Neural cell (in vitro differentiated cells): Measurements from ENCODE around the gene SLC35E4. TPM values are rescaled to one million over a fixed set of nuclear protein-coding genes. Genes with fewer than 3 reads are reported as not detected.

ENCODE experiments used
- H2AFZ ChIP-seq: fragments of 200-600, 300-800 bp; sonication (generic), shearing (Covaris generic); 2 replicates; pipeline ENCODE4 v1.6.0; 2014; ENCODE audit warnings: low read depth, mild to moderate bottlenecking, antibody characterized with exemption, low read length, moderate library complexity
- H3F3A ChIP-seq: fragments of 200-600 bp; shearing (Covaris generic); 2 replicates; pipeline ENCODE4 v1.6.1; 2016; ENCODE audit warnings: mild to moderate bottlenecking, moderate library complexity, mixed read lengths, antibody characterized with exemption, low read length; ENCODE audit not compliant: insufficient read depth, poor library complexity, severe bottlenecking
- H3K27ac ChIP-seq: fragments of 200-600, 300-800 bp; sonication (generic), shearing (Covaris generic); 2 replicates; pipeline ENCODE4 v1.5.1; 2014; ENCODE audit warnings: mild to moderate bottlenecking, low read length, moderate library complexity
- H3K27me3 ChIP-seq: fragments of 300-800, 200-600 bp; sonication (generic), shearing (Covaris generic); 2 replicates; pipeline ENCODE4 v1.6.0; 2014; ENCODE audit warnings: mild to moderate bottlenecking, low read depth, low read length, moderate library complexity; ENCODE audit not compliant: insufficient read depth
- H3K36me3 ChIP-seq: fragments of 300-800, 200-600 bp; sonication (generic), shearing (Covaris generic); 2 replicates; pipeline ENCODE4 v1.5.1; 2014; ENCODE audit warnings: mild to moderate bottlenecking, antibody characterized with exemption, low read length, moderate library complexity; ENCODE audit not compliant: insufficient read depth
- H3K4me2 ChIP-seq: fragments of 300-800, 200-600 bp; sonication (generic), shearing (Covaris generic); 2 replicates; pipeline ENCODE4 v1.6.0; 2014; ENCODE audit warnings: mild to moderate bottlenecking, low read length
- H3K4me3 ChIP-seq: fragments of 300-800, 200-600 bp; sonication (generic), shearing (Covaris generic); 2 replicates; pipeline ENCODE4 v1.5.1; 2014; ENCODE audit warnings: mild to moderate bottlenecking, low read length, moderate library complexity
- H3K79me2 ChIP-seq: fragments of 200-600 bp; shearing (Covaris generic); replicated peaks from 2 replicates; pipeline ENCODE4 v1.6.0; 2014; ENCODE audit warnings: mild to moderate bottlenecking, low read length, moderate library complexity; ENCODE audit not compliant: insufficient read depth
- H3K9ac ChIP-seq: fragments of 300-800, 200-600 bp; sonication (generic), shearing (Covaris generic); 2 replicates; pipeline ENCODE4 v1.6.1; 2016; ENCODE audit warnings: mild to moderate bottlenecking, low read length, mixed read lengths
- H3K9me2 ChIP-seq: fragments of 200-600 bp; shearing (Covaris generic); 2 replicates; pipeline ENCODE4 v1.6.1; 2016; ENCODE audit warnings: mild to moderate bottlenecking, low read length, mixed read lengths; ENCODE audit not compliant: insufficient read depth
- H3K9me3 ChIP-seq: fragments of 200-600, 300-800 bp; sonication (generic), shearing (Covaris generic); 2 replicates; pipeline ENCODE4 v1.6.1; 2016; ENCODE audit warnings: mild to moderate bottlenecking, mixed run types, low read length, moderate library complexity, mixed read lengths
- H4K20me1 ChIP-seq: fragments of 200-600 bp; shearing (Covaris generic); 2 replicates; pipeline ENCODE4 v1.6.1; 2016; ENCODE audit warnings: mild to moderate bottlenecking, mixed run types; ENCODE audit not compliant: insufficient read depth
- CTCF ChIP-seq: fragments of 450-650 bp; IDR thresholded peaks from 2 replicates; pipeline ENCODE4 v1.5.1; 2014; ENCODE audit warnings: antibody characterized with exemption, mild to moderate bottlenecking, moderate library complexity; ENCODE audit not compliant: poor library complexity, severe bottlenecking
- EP300 ChIP-seq: fragments of 450-650 bp; conservative IDR thresholded peaks from 2 replicates; pipeline ENCODE4 v1.6.1; 2014; ENCODE audit warnings: antibody characterized with exemption, mild to moderate bottlenecking, moderate library complexity; ENCODE audit not compliant: poor library complexity, severe bottlenecking
- EZH2 ChIP-seq: fragments of 200-600, 300-800 bp; shearing (Covaris generic), sonication (generic); IDR thresholded peaks from 2 replicates; pipeline ENCODE4 v1.6.1; 2014; ENCODE audit warnings: antibody characterized with exemption, low read length, borderline replicate concordance, mild to moderate bottlenecking; ENCODE audit not compliant: insufficient read depth, poor library complexity, severe bottlenecking
- MXI1 ChIP-seq: fragments of 450-650 bp; conservative IDR thresholded peaks from 2 replicates; pipeline ENCODE4 v1.6.1; 2014; ENCODE audit warnings: antibody characterized with exemption, mild to moderate bottlenecking; ENCODE audit not compliant: poor library complexity, severe bottlenecking
- POLR2AphosphoS5 ChIP-seq: IDR thresholded peaks from 2 replicates; pipeline ENCODE4 v1.6.1; 2012
- RAD21 ChIP-seq: fragments of 450-650 bp; conservative IDR thresholded peaks from 2 replicates; pipeline ENCODE4 v1.6.1; 2014; ENCODE audit warnings: antibody characterized with exemption, mild to moderate bottlenecking, moderate library complexity
- REST ChIP-seq: IDR thresholded peaks from 2 replicates; pipeline ENCODE4 v1.6.1; 2012; ENCODE audit warnings: borderline replicate concordance
- SMC3 ChIP-seq: fragments of 450-650 bp; conservative IDR thresholded peaks from 2 replicates; pipeline ENCODE4 v1.6.1; 2014; ENCODE audit warnings: antibody characterized with exemption, mild to moderate bottlenecking, moderate library complexity; ENCODE audit not compliant: poor library complexity
- TAF1 ChIP-seq: IDR thresholded peaks from 2 replicates; pipeline ENCODE4 v1.6.1; 2012; ENCODE audit warnings: low read depth
- polyA plus RNA-seq: library from polyadenylated mRNA; depleted of rRNA; stranded (reverse); fragments of >200 nt; gene quantifications from 2 replicates; pipeline ENCODE4 v1.2.3, GENCODE V29; 2014

The SLC35E4 gene
- polyA plus RNA-seq, 1 donor from 2014 or later, result 5.5 TPM

GRCh38 chr22:30643055-30643875 is 7.7 kb downstream of the SLC35E4 start:
- H3K36me3 ChIP-seq, result no peaks in the 10 kb centered on the region
- no peak overlapping the region for H3K4me2 ChIP-seq
- H3K27me3 ChIP-seq, result no peaks in the 10 kb centered on the region
- no peaks in the 10 kb centered on the region for H3F3A ChIP-seq
- no peak overlapping the region for H3K27ac ChIP-seq
- no peaks in the 10 kb centered on the region for H3K9me3 ChIP-seq
- no peaks in the 10 kb centered on the region for H3K9me2 ChIP-seq
- no peaks in the 10 kb centered on the region for H3K79me2 ChIP-seq
- no peaks in the 10 kb centered on the region for H4K20me1 ChIP-seq
- H3K9ac ChIP-seq, result no peak overlapping the region
- no peak for TF ChIP-seq RAD21
- TF ChIP-seq TAF1, result no peak
- no peak for TF ChIP-seq EZH2
- no peak for TF ChIP-seq REST
- TF ChIP-seq POLR2AphosphoS5, result no peak
- no peak for TF ChIP-seq CTCF
- TF ChIP-seq EP300, result no peak
- no peak for TF ChIP-seq SMC3
- no peak for TF ChIP-seq MXI1
- H2AFZ ChIP-seq, result no peak overlapping the region
- H3K4me3 ChIP-seq, result no peak overlapping the region

GRCh38 chr22:30646518-30647160 is 11.1 kb downstream of the SLC35E4 start:
- H3K9me3 ChIP-seq, result no peaks in the 10 kb centered on the region
- no peaks in the 10 kb centered on the region for H3K79me2 ChIP-seq
- no peaks in the 10 kb centered on the region for H3K27me3 ChIP-seq

More at GRCh38 chr22:30646518-30647160, 11.1 kb downstream of the SLC35E4 start:
- Histone ChIP-seq H3K9me2 (no peaks in the 10 kb centered on the region), H2AFZ (no peak overlapping the region), H3K4me2 (no peak overlapping the region), H3F3A (no peaks in the 10 kb centered on the region), H3K9ac (no peak overlapping the region), H4K20me1 (no peaks in the 10 kb centered on the region), H3K4me3 (no peak overlapping the region), H3K36me3 (no peaks in the 10 kb centered on the region), H3K27ac (no peak overlapping the region)
- TF ChIP-seq POLR2AphosphoS5, result no peak
- no peak for TF ChIP-seq MXI1
- TF ChIP-seq CTCF, result no peak
- TF ChIP-seq REST, result no peak
- no peak for TF ChIP-seq EZH2
- no peak for TF ChIP-seq TAF1
- no peak for TF ChIP-seq EP300
- TF ChIP-seq SMC3, result no peak
- no peak for TF ChIP-seq RAD21
